Fibroblast of pulmonary artery (primary cell): ENCODE data around the gene PLXNC1.

ENCODE experiments used
- DNase-seq: peaks from one replicate; pipeline ENCODE4 v3.0.0-alpha.2; 2010; ENCODE audit warnings: low read depth
- H3K4me3 ChIP-seq: replicated peaks from 2 replicates; pipeline ENCODE4 v1.5.1; 2011; ENCODE audit warnings: low read depth, mild to moderate bottlenecking, control low read depth, low read length, moderate library complexity
- CTCF ChIP-seq: IDR thresholded peaks from 2 replicates; pipeline ENCODE4 v1.5.1; 2011; ENCODE audit warnings: mild to moderate bottlenecking, control low read depth, low read length, inconsistent platforms; ENCODE audit errors: missing control alignments

PLXNC1 gene

GRCh38 chr12:94116191-94116590 lies 32.2 kb upstream of the PLXNC1 start:
- TF ChIP-seq CTCF = no peak
- no peak overlapping the region for H3K4me3 ChIP-seq
- DNase-seq = no peak

GRCh38 chr12:94121886-94122285 lies 26.5 kb upstream of the PLXNC1 start:
- H3K4me3 ChIP-seq = no peak overlapping the region
- no peak for TF ChIP-seq CTCF
- no peak for DNase-seq

- no peak overlapping the region for H3K4me3 ChIP-seq
- DNase-seq = no peak
- no peak for TF ChIP-seq CTCF
These were observed 25.8 kb upstream of the PLXNC1 start for GRCh38 chr12:94122591-94122990.

GRCh38 chr12:94123127-94123526 lies 25.2 kb upstream of the PLXNC1 start:
- DNase-seq = no peak
- no peak for TF ChIP-seq CTCF
- H3K4me3 ChIP-seq = no peak overlapping the region

GRCh38 chr12:94126067-94126466 lies 22.3 kb upstream of the PLXNC1 start:
- no peak overlapping the region for H3K4me3 ChIP-seq
- no peak for TF ChIP-seq CTCF
- DNase-seq = no peak

- TF ChIP-seq CTCF = no peak
- H3K4me3 ChIP-seq = no peak overlapping the region
- DNase-seq = no peak
These were observed 20.9 kb upstream of the PLXNC1 start for GRCh38 chr12:94127239-94128131.

- no peak overlapping the region for H3K4me3 ChIP-seq
- no peak for TF ChIP-seq CTCF
- DNase-seq = no peak
These were observed 20.1 kb upstream of the PLXNC1 start for GRCh38 chr12:94128280-94128679.
